ENCODE results near the gene PTCD2.

- TF ChIP-seq CTCF (IDR thresholded peaks at IDR 0.05) (no peak), POLR2A (IDR thresholded peaks at IDR 0.05) (no peak)
Observed at GRCh38 chr5:72337159-72337558, 17.0 kb downstream of the PTCD2 start.

Data from heart left ventricle (tissue), 13 donors.